Activated CD4-positive, alpha-beta T cell treated with anti-CD3 and anti-CD28 coated beads, Interleukin-2, amount 10 ng/mL, durations not matched to agents 7 days and 5 days (primary cell): ENCODE results near the gene SPSB3. TPM values are rescaled to one million over a fixed set of nuclear protein-coding genes. Genes with fewer than 3 reads are reported as not detected.

Experiments used
- CTCF ChIA-PET: fragments of 350-600 bp; sonication (Branson Sonifier 250); formaldehyde crosslinking; loops from one replicate; lab custom pipeline; 2021; ENCODE audit warnings: antibody characterized with exemption; lab: Charles Lee
- POLR2A ChIA-PET: fragments of 350-600 bp; sonication (Branson Sonifier 250); formaldehyde crosslinking; loops from one replicate; lab custom pipeline; 2021; ENCODE audit warnings: antibody characterized with exemption; lab: Charles Lee
- DNase-seq: peaks from one replicate; pipeline ENCODE4 v3.0.0-alpha.2; 2020
- H3K27ac Mint-ChIP-seq: one replicate; pipeline ENCODE4 v1.8.0; 2021; ENCODE audit warnings: mild to moderate bottlenecking, moderate library complexity, mixed read lengths
- H3K27me3 Mint-ChIP-seq: one replicate; pipeline ENCODE4 v1.8.0; 2021; ENCODE audit warnings: mixed read lengths
- H3K36me3 Mint-ChIP-seq: one replicate; pipeline ENCODE4 v1.8.0; 2021; ENCODE audit warnings: low read depth, mixed read lengths
- H3K4me1 Mint-ChIP-seq: one replicate; pipeline ENCODE4 v1.8.0; 2021; ENCODE audit warnings: mixed read lengths
- H3K4me3 Mint-ChIP-seq: one replicate; pipeline ENCODE4 v1.8.0; 2021; ENCODE audit warnings: mild to moderate bottlenecking, moderate library complexity, mixed read lengths
- H3K9me3 Mint-ChIP-seq: one replicate; pipeline ENCODE4 v1.8.0; 2021; ENCODE audit warnings: mixed read lengths
- total RNA-seq, 2 experiments: library from RNA; stranded (reverse); gene quantifications; one replicate each; pipeline ENCODE4 v1.2.3, GENCODE V29; 2021

Gene SPSB3
- total RNA-seq, 2 experiments from 2014 or later, result 38.0 to 42.9 TPM

GRCh38 chr16:1790611-1791255 lies 8.4 kb upstream of the SPSB3 start:
- Mint-ChIP-seq H3K4me3 (no peak overlapping the region), H3K27me3 (no peaks in the 10 kb centered on the region), H3K4me1 (no peaks in the 10 kb centered on the region), H3K9me3 (no peaks in the 10 kb centered on the region), H3K36me3 (peaks cover 4% of the 10 kb centered on the region), H3K27ac (no peak overlapping the region)
- CTCF ChIA-PET, result interaction anchor here (1.5 kb wide), 1 partner anchor 8 kb away, joined by 6 read pairs; the partner anchor contains the start of genes NUBP2 and SPSB3
- DNase-seq, result no peak
- POLR2A ChIA-PET, result no interaction called here

GRCh38 chr16:1790261-1790610 lies 7.9 kb upstream of the SPSB3 start:
- ChIA-PET CTCF (no interaction called here), POLR2A (no interaction called here)
- H3K27ac Mint-ChIP-seq, result no peak overlapping the region
- H3K9me3 Mint-ChIP-seq, result no peaks in the 10 kb centered on the region
- H3K27me3 Mint-ChIP-seq, result no peaks in the 10 kb centered on the region
- H3K4me1 Mint-ChIP-seq, result no peaks in the 10 kb centered on the region
- peaks cover 4% of the 10 kb centered on the region for H3K36me3 Mint-ChIP-seq
- H3K4me3 Mint-ChIP-seq, result no peak overlapping the region
- DNase-seq, result no peak

DNA sequence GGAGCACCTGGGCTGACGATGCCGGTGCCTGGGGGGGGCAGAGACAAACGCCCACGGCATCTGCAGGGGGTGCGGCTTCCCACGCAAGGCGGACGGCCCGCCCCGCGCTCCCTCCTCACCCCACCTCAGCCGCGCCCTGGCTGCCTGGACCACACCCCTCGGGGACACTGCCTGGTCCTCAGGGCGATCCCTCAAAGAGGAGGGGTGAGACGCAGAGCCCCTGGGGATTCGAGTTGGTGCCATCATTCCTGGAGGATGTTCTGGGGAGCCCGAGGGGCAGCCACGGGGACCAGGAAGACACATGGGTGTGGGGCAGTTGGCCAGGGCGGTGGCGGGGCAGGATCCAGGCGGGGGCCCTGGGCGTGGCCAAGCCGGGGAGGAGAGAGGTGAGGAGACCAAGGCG lies 7.3 kb upstream of the SPSB3 start:
- no peaks in the 10 kb centered on the region for H3K9me3 Mint-ChIP-seq
- CTCF ChIA-PET, result no interaction called here
- no peak for DNase-seq
- H3K4me3 Mint-ChIP-seq, result no peak overlapping the region
- H3K27me3 Mint-ChIP-seq, result no peaks in the 10 kb centered on the region
- peaks cover 4% of the 10 kb centered on the region for H3K36me3 Mint-ChIP-seq
- peaks cover 2% of the 10 kb centered on the region for H3K4me1 Mint-ChIP-seq
- POLR2A ChIA-PET, result no interaction called here
- H3K27ac Mint-ChIP-seq, result no peak overlapping the region

GRCh38 chr16:1788708-1789100 lies 6.3 kb upstream of the SPSB3 start:
- ChIA-PET CTCF (interaction anchor here (0.6 kb wide), 1 partner anchor 675 kb away, joined by 3 read pairs; no protein-coding TSS in a partner anchor), POLR2A (no interaction called here)
- Mint-ChIP-seq H3K4me3 (no peak overlapping the region), H3K27ac (no peak overlapping the region), H3K4me1 (peaks cover 8% of the 10 kb centered on the region), H3K36me3 (peaks cover 4% of the 10 kb centered on the region), H3K27me3 (no peaks in the 10 kb centered on the region), H3K9me3 (no peaks in the 10 kb centered on the region)
- DNase-seq, result no peak

DNA sequence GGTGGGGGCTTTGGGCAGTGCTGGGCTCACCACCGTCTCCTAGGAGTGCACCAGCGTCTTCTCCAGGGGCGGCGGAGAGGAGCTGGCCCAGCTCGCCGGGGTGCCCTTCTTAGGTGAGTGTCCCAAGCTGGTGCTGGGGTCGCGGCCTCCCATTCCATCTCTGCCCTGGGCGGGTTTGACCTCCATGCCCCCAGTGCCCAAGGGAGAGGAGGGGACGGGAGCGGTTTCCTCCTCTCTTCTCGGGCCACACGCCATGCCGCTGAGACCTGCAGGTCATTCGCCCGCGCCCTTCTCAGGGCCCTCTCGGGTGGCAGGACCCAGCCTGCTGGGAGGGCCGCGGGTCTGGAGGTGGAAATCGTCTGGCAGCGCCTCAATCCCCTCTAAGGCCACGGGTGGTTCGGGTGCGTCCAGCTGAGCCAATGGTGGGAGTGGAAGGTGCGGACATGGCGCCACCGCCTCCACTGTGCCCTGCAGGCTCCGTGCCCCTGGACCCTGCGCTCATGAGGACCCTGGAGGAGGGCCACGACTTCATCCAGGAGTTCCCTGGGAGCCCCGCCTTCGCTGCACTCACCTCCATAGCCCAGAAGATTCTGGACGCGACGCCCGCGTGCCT lies 5.8 kb upstream of the SPSB3 start:
- ChIA-PET POLR2A (no interaction called here), CTCF (interaction anchor here (0.6 to 0.8 kb wide), 2 partner anchors 13 to 675 kb away, joined by 3 to 4 read pairs; no protein-coding TSS in a partner anchor)
- Mint-ChIP-seq H3K36me3 (peaks cover 7% of the 10 kb centered on the region), H3K4me3 (no peak overlapping the region), H3K9me3 (no peaks in the 10 kb centered on the region), H3K4me1 (peaks cover 12% of the 10 kb centered on the region), H3K27ac (no peak overlapping the region), H3K27me3 (no peaks in the 10 kb centered on the region)
- DNase-seq, result no peak

- ChIA-PET CTCF (interaction anchor here (0.6 to 0.8 kb wide), 2 partner anchors 12 to 82 kb away, joined by 3 to 4 read pairs; no protein-coding TSS in a partner anchor), POLR2A (no interaction called here)
- Mint-ChIP-seq H3K4me3 (no peak overlapping the region), H3K36me3 (peaks cover 8% of the 10 kb centered on the region), H3K27ac (no peak overlapping the region), H3K27me3 (no peaks in the 10 kb centered on the region), H3K4me1 (peaks cover 13% of the 10 kb centered on the region), H3K9me3 (no peaks in the 10 kb centered on the region)
- no peak for DNase-seq
These were observed 5.1 kb upstream of the SPSB3 start for GRCh38 chr16:1787322-1788094.

DNA sequence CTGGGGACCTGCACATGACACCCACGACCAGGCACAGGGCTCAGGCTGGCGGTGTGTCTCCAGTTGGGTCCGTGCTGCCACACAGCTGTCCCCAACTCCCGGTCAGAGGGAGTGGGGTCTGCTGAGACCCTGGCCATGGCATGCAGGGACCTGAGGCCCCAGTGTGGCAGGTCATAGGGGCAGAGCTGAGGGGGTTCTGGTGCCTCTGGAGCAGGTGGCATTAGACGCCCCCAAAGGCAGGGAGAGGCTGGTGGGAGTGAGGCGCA lies 4.6 kb upstream of the SPSB3 start:
- CTCF ChIA-PET, result no interaction called here
- Mint-ChIP-seq H3K4me1 (peaks cover 13% of the 10 kb centered on the region), H3K9me3 (no peaks in the 10 kb centered on the region), H3K36me3 (peaks cover 8% of the 10 kb centered on the region), H3K27me3 (no peaks in the 10 kb centered on the region), H3K4me3 (no peak overlapping the region), H3K27ac (no peak overlapping the region)
- POLR2A ChIA-PET, result no interaction called here
- DNase-seq, result no peak

DNA sequence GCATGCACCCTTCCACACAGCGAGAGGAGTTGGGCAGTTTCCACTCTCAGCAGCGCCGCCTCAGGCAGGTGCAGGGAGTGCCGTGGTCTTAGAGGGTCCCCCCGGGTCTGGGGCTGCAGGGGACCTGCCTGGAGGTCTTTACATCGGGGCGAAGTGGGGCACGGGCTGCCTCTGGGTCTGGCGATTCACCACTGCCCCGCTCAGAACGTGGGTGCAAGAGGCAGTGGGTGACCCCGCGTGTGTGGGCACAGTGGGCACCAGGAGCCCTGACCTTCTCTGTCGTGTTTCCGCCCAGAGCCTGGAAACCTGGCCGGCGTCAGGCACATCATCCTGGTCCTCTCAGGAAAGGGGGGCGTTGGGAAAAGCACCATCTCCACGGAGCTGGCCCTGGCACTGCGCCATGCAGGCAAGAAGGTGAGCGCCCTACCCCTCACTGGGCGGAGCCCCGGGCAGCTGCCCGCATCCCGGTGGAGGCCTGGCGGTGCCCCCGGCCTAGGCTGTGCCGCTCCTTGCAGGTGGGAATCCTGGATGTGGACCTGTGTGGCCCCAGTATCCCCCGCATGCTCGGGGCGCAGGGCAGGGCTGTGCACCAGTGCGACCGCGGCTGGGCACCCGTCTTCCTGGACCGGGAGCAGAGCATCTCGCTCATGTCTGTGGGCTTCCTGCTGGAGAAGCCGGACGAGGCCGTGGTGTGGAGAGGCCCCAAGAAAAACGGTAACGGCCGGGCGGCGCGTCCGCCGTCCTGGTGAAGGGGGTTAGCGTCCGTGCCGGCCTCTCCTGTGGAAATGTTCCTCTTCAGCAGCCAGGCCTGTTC lies 4.1 kb upstream of the SPSB3 start:
- ChIA-PET CTCF (no interaction called here), POLR2A (no interaction called here)
- Mint-ChIP-seq H3K27me3 (no peaks in the 10 kb centered on the region), H3K4me3 (no peak overlapping the region), H3K4me1 (peaks cover 18% of the 10 kb centered on the region), H3K27ac (no peak overlapping the region), H3K9me3 (no peaks in the 10 kb centered on the region), H3K36me3 (peaks cover 10% of the 10 kb centered on the region)
- no peak for DNase-seq

DNA sequence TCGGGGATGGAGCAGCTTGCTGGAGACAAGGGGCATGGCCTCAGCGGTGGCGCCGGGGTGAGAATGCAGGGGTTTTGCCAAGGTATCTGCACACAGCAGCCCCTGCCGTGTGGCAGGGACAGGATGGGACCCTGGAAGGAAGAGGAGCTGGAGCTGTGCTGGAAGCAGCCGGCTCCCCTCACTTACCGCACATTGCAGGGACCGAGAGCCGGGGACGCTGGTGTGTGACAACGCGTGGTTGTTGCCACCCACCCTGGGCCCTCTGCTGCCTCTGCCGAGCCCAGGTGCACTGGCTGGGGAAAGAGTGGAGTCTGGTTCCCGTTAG lies 3.4 kb upstream of the SPSB3 start:
- no peak for DNase-seq
- H3K27me3 Mint-ChIP-seq, result no peaks in the 10 kb centered on the region
- no peaks in the 10 kb centered on the region for H3K9me3 Mint-ChIP-seq
- H3K4me1 Mint-ChIP-seq, result peaks cover 25% of the 10 kb centered on the region
- CTCF ChIA-PET, result no interaction called here
- POLR2A ChIA-PET, result no interaction called here
- no peak overlapping the region for H3K4me3 Mint-ChIP-seq
- peaks cover 10% of the 10 kb centered on the region for H3K36me3 Mint-ChIP-seq
- H3K27ac Mint-ChIP-seq, result no peak overlapping the region

GRCh38 chr16:1784977-1785845 lies 2.8 kb upstream of the SPSB3 start:
- no peaks in the 10 kb centered on the region for H3K9me3 Mint-ChIP-seq
- DNase-seq, result no peak
- H3K4me1 Mint-ChIP-seq, result peaks cover 25% of the 10 kb centered on the region
- H3K4me3 Mint-ChIP-seq, result peak overlapping the region; percentile 20
- ChIA-PET CTCF (interaction anchor here (0.6 kb wide), 1 partner anchor 11 kb away, joined by 5 read pairs; no protein-coding TSS in a partner anchor), POLR2A (no interaction called here)
- peaks cover 10% of the 10 kb centered on the region for H3K36me3 Mint-ChIP-seq
- H3K27me3 Mint-ChIP-seq, result no peaks in the 10 kb centered on the region
- peak overlapping the region; percentile 37 for H3K27ac Mint-ChIP-seq

GRCh38 chr16:1781758-1782407 lies 488 bp downstream of the SPSB3 start:
- Mint-ChIP-seq H3K27me3 (no peaks in the 10 kb centered on the region), H3K4me3 (peak overlapping the region; percentile 89), H3K27ac (peak overlapping the region; percentile 84), H3K4me1 (peaks cover 25% of the 10 kb centered on the region), H3K9me3 (no peaks in the 10 kb centered on the region), H3K36me3 (peaks cover 5% of the 10 kb centered on the region)
- CTCF ChIA-PET, result interaction anchor here (0.7 to 2.0 kb wide), 6 partner anchors 9 to 154 kb away, joined by 3 to 14 read pairs (median 6); partner anchors contain the start of genes EME2, FAHD1, HAGH and MAPK8IP3
- peak; percentile 47 for DNase-seq
- POLR2A ChIA-PET, result interaction anchor here (0.8 to 1.4 kb wide), 4 partner anchors 8 to 183 kb away, joined by 3 to 8 read pairs (median 6); partner anchors contain the start of genes EME2, MAPK8IP3, MRPS34 and RPS2
